GM04503 (cell line): ENCODE results near the gene SNRNP48.

ENCODE experiments used
- DNase-seq: peaks from one replicate; pipeline ENCODE4 v3.0.0-alpha.2; 2012; ENCODE audit warnings: low read depth

SNRNP48 gene

DNA sequence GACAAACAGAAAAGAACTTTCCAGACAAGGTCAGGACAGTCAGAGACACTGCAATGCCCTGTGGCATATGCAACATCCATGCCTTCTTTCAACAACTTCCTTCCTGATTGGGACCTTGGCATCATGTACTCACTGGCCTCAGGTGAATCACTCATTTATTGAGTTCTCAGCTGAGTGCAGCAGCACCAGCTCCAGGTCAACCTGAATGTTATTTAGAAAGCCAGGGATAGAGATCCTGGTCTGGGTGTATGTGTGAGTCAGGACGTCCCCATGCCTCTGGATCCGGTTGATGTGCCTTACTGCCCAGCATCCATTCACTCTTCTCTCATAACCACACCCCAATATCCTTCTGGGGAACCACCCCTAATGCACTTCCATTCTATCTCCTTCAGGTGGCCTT lies 54.4 kb downstream of the SNRNP48 start:
- no peak for DNase-seq

DNA sequence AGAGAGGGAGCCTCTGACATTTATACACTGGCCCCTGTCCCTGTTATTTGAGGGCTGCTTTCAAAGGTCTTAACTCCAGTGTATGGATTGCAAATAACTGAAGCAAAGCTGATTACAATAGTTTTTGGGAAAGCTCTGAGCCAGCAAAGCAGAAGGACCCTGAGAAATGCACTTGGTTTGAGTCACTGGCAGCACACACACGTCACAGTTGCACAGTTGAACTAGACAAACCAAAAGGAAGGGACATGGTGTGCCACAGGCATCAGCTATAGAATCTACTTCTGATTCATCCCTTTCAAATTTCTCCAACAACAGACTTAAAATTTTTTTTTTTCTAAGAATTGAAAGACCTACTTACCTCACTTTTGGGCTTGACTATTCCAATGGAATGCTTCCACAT lies 56.4 kb downstream of the SNRNP48 start:
- no peak for DNase-seq

DNA sequence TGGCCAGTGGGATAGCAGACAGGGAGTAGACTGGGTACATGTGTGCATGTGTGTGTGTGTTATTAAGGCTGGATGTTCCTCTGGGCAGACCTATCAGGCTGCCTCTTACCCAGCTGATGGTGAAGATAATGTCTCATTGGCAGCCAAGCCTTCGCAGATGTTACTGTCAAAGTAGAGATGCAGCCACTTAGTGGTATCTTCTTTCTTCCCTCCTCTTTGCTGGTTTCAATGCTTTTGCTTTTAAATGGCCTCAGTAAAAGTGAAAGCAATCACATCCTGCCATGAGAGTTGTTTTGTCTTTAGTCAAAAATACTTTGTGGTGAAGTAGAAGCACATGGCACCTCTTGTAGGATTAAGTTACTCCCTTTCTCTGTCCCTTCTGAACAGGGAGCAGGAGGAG lies 57.5 kb downstream of the SNRNP48 start:
- no peak for DNase-seq

DNA sequence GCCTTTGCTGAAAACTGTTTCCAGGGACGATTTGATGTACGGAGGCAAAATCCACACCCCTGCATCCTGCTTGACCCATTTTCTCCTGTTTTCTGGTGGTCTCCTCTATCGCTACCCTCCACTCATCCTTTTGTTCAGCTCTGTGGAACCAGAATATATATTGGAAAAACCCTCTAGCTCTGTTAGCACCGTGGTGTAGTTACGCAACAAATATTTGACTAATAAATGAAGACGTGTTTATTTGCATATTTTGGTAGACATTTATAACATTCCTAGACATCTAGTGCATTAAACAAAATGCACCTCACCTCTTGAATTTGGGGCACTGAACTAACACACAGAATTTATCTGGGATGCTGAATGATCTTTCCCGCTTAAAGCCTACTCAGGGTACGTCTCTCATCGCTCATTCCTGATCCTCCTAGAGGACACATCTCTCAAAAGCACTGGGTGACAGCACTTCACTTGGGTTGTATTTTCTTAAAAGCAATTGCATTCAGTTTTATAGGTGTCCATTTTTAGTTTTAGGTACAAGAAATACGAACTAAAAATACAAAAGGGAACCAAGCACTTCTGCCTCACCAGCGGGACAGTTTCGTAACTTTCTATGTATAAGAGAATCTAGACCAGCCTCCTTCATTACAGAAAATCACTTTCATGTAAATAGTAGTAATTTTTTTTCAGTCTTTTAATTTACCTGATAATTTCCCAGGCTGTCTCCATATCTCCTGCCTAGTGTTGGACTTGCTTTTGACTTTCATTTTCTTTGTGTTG lies 59.2 kb downstream of the SNRNP48 start:
- DNase-seq = no peak

DNA sequence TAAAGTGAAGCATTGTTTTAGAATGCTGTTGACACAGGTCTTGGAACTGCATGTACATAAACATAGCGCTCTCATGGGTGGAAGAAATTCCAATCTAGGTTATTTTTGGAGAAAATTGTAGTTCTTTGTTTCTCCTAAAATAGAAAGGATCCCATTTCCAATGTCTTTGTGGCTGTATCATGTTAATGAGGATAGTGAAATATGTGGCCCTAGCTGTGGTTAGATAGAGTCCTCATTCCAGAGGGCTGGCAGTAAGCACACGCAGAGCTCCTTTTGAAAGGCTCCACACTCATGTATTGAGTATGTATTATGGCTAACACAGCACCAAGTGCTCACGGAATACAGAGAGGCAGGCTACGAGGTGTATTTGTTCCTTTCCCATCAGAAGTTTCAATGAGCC lies 60.9 kb downstream of the SNRNP48 start:
- DNase-seq = no peak

DNA sequence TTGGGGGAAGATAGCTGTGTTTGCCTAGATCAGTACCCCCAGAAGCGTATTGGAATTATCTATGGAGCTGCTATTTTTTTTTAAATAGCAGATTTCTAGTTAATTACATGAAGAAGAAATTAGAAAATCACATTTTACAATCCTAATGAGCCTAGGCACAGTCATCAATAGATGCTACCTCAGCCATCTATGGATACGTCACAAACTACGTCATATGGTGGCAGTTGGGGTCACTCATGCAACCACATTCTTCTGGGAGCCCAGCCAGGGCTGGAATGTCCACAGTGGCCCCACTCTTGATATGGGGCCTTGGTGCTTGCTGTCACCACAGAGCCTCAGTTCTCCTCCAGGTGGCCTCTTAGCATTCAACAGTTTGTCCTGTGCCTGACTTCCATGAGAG lies 63.0 kb downstream of the SNRNP48 start:
- DNase-seq = no peak

DNA sequence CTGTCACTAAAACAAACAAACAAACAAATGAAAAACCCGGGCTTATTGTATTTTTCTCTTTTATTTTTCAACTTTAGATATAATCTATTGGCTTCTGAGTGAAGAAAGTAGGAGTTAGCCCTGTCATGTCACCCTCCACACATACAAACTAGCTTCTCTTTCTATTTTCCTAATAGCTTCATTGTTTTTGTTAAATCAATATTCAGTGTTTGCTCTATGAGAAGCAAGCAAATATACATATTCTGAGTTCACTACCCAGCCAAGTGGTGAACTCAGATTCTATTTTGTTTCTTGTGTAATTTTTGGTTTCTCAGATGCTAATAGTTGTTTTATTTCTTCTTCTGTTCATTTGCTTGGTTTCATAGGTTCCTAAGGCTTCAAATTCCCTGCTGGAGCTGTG lies 66.4 kb downstream of the SNRNP48 start:
- no peak for DNase-seq

DNA sequence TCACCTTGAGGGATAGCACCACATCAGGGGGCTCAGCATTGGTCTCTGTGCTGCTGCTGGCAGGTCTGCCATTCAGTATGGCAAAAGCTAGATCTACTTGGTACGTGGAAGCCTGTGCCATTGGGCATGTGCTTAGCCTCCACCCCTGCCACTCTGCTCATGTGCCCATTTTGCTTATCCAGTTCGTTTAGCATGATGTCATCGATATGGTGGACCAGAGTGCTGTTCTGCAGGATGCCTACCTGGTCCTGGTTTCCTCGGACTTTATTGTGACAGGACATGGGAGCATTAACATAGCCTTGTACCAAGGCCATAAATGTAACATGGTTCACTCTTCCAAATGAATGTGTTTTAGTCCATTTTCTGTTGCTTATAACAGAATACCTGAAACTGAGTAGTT lies 68.5 kb downstream of the SNRNP48 start:
- DNase-seq = no peak

DNA sequence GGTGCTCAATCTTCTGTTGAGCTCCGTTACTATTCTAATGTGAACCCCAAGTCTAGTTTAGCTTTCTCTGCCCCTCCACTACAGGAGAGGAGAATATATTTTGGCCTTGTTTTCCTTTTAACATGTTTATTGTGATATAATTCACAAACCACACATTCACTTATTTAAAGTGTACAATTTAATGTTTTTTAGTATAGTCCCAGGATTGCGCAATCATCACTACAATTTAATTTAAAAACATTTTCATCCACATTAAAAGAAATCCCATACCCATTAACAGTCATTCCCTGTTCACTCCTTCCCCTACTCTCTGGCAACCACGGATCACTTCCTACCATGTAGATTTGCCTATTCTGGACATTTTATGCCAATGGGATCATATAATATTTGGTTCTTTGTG lies 71.4 kb downstream of the SNRNP48 start:
- no peak for DNase-seq
